ENCODE data around the gene PDAP1.
"Not testable (repeated sequence)": the region's sequence is repeated elsewhere in the genome, so short reads cannot be mapped to it uniquely, and the experiment has no call there.

Gene PDAP1, protein sequence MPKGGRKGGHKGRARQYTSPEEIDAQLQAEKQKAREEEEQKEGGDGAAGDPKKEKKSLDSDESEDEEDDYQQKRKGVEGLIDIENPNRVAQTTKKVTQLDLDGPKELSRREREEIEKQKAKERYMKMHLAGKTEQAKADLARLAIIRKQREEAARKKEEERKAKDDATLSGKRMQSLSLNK

DNA sequence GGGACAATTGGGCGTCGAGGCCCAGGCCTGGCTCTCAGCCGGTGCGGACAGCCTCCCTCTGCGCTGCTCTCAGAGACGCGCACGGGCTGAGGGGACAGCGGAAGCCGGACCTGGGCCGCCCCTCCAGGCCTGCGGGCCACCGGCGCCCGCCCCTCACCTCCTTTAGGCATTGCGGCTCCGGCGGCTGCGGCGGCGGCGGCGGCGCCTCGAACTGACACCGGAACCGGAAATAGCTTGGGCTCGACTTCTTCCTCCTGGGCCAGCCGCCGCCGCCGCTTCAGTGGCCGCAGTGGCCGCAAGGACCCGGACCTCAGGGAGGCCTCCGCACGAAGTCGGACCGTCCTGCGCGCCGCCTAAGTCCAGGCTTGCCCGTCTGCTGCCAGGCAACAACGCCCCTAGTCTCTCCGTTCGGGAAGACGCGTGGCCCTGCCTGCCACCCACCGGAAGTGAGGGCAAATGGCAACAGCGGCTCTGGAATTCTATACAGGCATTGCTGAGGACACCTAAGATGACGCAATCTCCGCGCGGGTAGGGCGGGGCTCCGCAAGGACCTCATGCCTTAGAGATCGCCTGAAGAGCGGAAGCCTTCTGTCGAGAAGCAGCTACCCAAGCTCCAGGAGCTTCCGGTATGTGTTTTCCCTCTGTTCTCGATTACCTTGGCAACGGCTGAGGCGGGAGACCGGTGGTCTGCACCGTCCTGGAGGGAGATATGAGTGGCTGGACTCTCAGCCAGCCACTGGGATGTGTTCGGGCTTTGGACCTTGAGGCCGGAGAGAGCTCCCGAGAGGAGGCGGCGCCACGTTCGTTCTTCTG lies at the start of gene PDAP1, which contains the start of gene BUD31:
Gene PDAP1 (minus strand): TSS at position 219 of the 813 bp plus-strand sequence. CDS start 49 bp downstream, at position 170.
Gene BUD31 (plus strand): TSS at position 591 of the 813 bp plus-strand sequence. CDS start 2,124 bp downstream, outside the sequence.
- DNase-seq: peak; percentile 94

DNA sequence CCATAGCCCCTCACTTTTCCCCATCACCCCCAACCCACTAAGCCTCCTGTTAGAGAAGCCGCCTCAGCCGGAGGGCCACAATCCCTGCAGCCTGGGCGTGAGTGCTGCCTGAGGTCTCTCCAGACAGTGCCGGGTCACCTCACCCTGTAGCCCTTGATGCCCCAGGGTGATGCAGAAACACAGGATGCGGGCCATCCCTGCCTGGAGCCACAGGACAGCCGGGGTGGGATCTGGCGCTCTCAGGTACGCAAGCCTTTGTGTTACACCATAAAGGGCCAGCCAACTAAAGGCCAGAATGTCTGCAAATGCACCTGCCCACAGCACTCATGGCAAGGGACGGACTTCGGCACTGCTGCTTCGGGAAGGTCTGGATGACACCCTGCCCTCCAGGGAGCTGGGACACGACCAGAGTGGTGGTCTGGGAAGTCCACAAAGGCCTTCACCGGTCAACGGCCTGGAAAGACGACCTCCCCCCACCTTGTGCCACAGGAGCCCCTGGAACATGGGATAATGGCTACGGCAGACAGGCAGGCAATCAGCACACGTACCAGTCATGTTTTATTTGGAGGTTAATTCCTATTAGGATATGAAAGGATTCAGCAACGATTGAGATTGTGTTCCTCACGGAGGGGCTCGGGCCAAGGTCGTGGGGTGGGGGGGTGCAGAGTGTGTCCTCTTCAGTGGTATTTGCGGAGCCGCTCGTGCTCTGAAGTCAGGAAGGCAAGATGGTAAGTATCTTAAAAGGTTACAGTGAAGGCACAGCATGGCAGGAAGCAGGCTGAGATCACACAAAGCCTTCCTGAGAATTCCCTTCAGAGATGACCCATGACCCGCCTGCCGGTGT lies 49.5 kb upstream of the PDAP1 start:
- no peak for DNase-seq

DNA sequence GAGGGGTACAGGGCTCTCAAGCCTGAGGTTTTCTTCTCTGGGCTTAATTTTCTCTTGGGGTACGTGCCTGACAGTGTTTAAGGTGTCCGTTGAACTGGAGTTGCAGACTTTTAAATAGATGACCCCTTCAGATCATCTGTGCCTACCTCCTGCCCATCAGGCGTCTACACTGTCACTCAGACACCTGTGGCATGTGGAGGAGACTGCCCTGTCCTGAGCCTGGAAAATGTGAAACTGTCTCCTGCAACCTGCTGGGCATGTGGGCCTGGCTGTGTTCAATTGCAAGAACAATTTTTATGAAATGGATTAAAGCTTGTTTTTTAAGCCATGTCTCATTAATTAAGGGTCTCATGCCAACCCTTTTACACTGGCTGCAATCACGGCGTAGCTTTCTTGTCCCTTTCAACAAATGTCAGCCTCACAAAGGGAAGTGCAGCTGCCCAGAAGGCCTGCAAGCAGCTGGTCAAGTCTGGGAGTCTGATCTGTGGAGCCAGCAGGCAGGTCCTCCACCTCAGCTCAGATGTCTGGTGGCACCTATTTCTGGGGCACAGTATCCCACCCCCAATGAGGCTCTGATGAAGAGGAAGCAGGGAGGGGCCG lies 48.8 kb upstream of the PDAP1 start:
- DNase-seq: no peak

DNA sequence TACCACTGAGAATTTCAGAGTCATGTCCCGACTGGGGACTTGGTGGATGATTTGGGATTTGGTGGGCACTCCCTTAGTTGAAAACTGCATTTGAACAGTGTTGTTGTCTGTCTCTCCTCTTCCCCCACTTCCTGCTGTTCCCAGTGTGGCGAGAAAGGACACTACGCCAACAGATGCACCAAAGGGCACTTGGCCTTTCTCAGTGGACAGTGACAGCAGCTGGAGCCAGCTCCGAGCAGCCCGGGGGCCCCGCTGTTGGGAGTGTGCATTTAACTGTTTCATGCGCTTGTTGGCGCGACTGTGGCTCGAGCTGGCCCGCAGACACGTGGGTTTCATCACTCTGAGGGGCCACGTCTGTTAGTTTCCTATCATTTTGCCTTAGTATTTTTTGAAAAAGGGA lies 47.9 kb upstream of the PDAP1 start:
- DNase-seq: no peak

DNA sequence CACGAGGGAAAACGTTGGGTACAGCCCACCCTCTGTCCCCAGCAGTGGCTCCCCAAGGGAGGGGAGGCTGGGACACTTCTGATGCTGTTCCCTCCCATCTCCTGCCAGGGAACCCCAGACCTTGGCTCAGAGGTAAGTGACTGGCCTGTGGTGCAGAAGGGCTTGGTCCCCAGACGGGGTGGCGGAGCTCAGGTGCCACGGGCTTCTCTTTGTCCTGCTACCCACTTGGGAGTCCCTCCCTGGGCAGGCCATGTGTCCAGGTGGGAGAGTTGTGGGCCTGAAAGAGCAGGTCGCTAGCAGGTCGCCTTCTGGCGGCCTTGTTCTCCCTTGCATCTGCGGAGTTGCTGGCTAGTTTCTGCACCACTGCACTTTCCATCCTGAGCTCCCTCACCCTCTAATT lies 47.5 kb upstream of the PDAP1 start:
- DNase-seq: no peak

DNA sequence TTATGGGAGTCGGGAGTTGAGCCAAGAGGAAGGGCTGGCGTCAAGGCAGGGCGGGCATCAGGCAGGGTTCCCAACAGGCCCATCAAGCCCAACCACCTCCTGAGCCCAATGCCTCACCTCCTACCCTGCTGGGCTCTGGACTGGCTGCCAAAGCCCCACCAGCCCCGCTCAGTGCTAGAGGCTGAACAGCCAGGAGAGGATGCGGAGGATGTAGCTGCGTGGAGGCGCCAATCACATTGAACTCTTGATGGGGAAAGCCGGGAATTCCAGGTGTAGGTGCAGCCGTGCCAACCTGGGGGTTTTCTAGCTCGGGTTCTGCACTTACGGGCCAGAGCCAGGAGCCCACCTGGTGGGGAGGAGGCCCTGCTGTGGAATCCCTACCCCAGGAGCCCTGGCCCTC lies 44.7 kb upstream of the PDAP1 start:
- DNase-seq: no peak

DNA sequence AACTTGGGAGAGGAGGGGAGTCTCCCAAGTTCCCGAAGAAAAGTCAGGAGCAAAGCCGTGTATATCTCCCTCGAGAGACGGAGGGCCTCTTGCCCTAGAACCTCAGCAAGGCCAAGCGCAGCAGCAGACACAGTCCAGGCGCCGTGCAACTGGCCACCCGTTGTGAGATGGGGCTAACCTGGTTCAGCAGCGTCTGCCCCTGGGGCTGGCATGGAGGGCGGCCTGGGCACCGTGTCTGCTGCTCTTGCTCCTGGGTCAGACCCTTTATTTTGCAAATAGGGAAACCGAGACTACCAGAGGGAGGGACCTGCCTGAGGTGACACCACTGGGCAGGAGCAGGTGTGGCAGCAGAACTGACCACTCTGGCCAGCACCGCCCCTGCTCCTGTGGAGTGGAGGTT lies 44.1 kb upstream of the PDAP1 start:
- DNase-seq: no peak

DNA sequence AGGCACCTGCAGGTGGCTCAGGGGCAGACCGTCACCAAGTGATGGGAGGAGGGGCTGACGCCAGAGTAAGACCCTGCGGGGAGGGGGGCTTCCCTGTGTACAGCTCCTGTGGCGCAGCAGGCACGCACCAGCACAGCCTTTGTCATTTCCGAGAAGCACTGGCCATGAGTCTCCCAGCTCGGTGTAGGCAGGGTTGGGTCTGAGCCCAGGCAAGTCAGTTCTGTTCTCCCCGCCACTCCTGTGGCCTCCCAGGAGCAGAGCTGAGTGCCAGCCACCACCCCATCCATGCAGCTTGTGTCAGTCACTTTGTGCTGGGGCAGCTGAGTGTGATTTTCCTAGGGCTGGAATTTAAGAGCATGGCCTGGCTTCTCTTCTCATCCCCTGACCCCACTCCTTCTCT lies 43.5 kb upstream of the PDAP1 start:
- no peak for DNase-seq

DNA sequence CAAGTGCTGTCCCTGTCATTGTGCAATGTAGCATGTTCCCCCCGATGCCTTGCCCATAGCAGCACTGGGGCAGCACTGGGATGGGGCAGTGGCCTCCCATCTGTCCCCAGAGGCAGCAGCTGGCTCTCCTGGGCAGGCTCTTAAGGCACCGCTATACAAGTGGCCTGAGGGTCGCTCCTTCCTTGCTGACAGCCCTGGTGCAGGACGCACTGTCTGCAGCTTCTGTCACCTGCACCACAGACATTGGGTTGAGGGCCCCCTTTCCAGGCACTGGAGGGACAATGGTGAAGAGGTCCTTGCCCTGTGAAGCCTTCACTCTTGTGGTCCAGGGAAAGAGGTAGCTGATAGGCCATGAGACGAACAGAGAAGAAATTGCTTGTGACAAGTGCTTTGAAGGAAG lies 40.9 kb upstream of the PDAP1 start:
- no peak for DNase-seq

DNA sequence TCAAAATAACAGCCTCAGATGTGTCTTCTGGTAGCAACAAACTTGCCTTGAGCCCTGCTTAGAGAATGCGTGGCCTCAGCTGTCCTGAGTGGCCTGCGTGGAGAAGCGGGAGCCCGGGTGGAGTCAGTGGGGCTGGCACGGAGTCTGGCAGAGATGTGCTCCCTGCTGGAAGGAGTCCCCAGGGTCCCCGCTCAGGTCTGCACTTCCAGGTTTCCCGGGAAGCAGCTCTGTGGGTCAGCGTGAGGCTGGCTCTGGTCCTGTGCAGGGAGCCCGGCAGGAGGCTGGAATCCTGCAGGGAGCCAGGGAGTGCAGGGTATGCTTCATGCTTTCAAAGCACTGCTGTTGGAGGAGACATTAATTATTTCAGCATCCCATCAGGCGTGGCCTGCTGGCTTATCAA lies 40.5 kb upstream of the PDAP1 start:
- no peak for DNase-seq

DNA sequence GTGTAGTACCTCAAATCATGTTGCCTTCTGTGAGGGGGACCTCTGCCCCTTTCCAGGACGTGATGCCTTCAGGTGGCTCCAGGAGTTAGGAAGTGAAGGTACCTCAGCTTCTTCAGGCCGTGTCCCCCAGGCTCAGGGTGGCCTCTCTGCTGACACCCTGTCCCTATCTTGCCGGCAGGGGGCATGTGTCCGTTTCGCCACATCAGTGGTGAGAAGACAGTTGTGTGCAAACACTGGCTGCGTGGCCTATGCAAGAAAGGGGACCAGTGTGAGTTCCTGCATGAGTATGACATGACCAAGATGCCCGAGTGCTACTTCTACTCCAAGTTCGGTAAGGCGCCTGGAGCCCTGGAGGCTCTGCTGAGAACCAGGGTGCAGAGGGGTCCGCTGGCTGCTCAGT lies 39.5 kb upstream of the PDAP1 start:
- no peak for DNase-seq

DNA sequence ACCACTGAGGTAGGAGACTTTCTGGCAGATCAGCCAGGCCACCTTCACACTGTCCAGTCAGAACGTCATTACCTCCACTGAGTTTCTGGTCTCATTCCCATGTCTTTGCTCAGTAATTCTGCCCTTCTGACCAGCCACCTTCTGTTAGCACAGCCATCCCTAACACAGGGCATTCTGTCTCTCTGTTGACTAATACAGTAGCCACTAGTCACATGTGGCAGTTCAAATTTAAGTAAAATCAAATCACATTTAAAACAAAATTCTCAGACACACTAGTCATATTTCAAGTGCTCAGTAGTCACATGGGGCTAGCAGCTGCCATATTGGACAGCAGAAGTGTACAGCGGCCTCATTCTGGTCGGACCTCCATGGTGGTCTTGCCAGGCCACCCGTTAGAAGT lies 37.7 kb upstream of the PDAP1 start:
- no peak for DNase-seq

DNA sequence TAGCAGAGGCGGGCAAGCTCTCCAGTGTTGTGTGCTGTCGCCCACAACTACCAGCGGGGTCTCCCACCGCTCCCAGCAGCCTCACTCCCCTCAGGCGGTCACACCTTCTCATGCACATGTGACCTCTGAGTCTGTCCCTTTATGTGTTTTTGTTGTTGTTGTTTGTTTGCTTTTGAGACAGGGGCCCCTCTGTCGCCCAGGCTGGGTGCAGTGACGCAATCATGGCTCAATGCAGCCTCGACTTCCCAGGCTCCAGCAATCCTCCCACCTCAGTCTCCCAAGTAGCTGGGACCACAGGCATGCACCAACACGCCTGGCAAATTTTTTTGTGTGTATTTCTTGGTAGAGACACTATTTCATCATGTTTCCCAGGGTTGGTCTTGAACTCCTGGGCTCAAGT lies 31.8 kb upstream of the PDAP1 start:
- no peak for DNase-seq

DNA sequence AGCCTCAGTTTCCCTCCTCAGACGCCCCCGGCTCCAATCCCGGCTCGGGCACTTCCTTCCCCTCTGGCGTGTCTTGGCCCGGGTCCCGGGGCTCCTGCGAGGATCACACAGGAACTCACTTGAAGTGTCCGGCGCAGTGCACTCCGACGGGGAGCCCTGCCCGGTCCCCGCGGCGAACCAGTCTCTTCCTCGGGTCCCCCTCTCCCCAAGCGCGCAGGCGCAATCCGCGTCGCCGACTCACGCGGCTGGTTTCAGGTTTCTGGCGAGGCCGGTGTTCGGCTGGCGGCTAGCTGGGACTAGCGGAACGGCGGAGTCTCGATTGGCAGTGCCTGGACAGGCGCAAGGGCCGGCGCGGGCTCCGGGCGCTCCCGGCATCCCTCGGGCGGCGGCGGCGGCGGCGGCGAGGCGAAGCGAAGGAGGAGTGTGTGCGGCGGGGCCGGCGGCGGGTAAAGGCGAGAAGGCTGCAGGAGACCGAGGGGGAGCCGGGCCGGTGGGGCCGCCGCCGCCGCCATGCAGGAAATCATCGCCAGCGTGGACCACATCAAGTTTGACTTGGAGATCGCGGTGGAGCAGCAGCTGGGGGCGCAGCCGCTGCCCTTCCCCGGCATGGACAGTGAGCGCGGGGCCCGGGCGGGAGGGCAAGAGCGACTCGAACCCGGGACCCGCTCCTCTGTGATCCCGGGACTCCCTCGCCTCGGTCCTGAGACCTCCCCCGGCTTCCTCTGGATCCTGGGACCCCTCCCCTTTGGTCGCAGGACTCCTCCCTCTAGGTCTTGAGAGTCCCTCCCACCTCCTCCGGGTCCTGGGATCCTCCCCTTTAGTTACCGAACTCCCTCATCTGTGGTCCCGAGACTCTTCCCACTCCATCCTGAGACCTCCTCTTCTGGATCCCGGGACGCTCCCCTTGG lies 30.4 kb upstream of the PDAP1 start, which contains the start of the genes CPSF4 and PTCD1:
Gene CPSF4 (plus strand): TSS at position 371 of the 908 bp plus-strand sequence. CDS start 140 bp downstream, at position 511.
Gene PTCD1 (minus strand): TSS at position 226 of the 908 bp plus-strand sequence. CDS start 3,556 bp downstream, outside the sequence.
- peak; percentile 90 for DNase-seq

DNA sequence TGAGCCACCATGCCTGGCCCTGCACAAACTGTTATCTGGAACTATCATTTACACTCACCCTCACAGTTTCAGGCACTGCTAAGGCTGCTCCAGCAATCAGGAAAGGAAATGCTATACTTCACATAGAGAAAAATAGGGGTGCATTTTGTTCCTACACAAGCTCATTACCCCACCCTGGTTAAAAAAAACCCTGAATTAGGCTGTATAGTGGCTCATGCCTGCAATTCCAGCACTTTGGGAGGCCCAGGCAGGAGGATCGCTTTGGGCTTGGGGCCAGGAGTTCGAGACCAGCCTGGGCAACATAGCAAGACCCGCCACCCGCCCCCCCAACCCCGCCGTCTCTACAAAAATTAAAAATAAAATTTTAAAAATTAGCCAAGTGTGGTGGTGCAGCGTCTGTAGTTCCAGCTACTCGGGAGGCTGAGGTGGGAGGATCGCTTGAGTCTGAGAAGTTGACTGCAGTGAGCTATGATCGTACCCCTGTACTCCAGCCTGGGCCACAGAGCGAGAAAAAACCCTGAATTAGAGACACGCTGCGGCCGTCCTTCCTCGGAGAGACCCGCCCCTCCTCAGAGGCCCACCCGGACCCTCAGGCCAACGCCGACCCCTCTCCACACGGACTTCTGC lies 29.7 kb upstream of the PDAP1 start:
- DNase-seq: no peak

DNA sequence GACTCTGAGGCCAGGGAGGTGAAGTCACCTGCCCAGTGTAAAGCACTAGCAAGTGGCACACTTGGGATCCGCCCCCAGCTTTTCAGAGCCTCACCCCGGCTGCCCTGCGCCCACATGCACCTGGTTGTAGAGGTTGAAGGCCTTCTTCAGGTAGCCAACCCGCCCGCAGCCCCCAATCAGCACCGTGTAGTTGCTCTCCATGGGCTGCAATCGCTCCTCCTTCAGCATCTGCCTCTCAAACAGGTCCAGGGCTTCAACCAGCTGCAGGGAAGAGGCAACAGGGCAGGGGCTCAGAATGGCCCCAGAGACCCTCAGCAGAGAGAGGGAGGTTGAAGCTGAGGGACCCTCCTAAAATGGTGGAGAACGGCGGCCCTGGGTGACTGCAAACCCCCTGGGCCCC lies 24.8 kb upstream of the PDAP1 start:
- DNase-seq: no peak

DNA sequence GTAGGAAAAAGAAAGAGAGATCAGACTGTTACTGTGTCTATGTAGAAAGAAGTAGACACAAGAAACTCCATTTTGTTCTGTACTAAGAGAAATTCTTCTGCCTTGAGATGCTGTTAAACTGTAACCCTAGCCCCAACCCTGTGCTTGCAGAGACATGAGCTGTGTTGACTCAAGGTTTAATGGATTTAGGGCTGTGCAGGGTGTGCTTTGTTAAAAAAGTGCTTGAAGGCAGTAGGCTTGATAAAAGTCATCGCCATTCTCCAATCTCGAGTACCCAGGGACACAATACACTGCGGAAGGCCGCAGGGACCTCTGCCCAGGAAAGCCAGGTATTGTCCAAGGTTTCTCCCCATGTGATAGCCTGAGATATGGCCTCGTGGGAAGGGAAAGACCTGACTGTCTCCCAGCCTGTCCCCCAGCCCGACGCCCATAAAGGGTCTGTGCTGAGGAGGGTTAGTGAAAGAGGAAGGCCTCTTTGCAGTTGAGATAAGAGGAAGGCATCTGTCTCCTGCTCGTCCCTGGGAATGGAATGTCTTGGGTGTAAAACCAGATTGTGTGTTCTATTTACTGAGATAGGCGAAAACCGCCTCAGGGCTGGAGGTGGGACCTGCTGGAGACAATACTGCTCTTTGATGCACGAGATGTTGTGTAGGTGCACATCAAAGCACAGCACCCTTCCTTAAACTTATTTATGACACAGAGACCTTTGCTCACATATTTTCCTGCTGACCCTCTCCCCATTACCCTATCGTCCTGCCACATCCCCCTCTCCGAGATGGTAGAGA lies 23.6 kb upstream of the PDAP1 start:
- DNase-seq: not testable (repeated sequence)

DNA sequence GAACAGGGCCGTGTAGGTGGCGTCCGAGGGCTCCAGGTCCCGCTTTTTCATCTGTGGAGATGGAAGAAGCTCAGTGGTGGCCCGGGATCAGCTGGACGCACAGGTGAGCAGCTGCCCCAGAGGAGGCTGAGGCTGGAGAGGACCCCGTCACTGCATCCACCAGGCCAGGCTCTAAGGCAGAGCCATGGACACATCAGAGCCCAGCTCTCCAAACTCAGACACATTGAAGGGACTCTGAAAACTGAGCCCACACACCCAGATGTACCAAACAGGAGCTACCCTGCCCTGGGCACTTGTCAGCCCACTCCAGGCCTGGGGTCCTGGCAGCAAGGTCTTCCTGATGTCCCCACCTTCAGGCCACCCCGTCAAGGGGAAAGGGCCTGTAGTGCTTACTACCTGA lies 21.4 kb upstream of the PDAP1 start:
- DNase-seq: no peak

DNA sequence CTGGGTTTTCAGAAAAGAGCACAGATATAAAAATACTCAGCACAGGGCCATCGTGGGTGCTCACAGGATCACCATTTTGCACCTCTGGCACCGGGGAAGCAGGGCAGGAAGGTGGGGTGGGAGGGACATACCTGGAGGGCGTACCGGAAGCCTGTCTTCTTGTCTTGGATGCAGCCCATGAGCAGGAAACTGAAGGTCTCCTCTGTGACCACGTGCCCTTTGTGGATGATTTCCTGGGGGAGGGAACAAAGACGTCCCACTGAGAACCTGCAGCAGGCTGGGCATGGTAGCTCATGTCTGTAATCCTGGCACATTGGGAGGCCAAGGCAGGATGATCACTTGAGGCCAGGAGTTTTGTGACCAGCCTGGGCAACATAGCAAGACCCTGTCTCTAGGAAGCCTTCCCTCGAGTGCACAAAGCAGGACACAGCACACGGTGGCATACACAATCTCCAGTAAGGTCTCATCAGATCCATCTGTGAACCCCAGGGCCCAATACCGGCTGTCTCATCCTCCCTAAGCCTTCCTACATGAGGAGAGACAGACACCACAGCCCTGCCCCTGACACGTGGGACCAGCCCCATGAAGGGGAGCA lies 20.7 kb upstream of the PDAP1 start:
- DNase-seq: no peak

Measured in NCI-H2171 treated with DMSO at 0.1 percent for 48 hours (cell line).